GM12878 (cell line): ENCODE data around the gene ACSL1.

ENCODE experiments used
- CREM ChIP-seq: IDR thresholded peaks from 2 replicates; pipeline ENCODE4 v1.6.1; 2014; ENCODE audit warnings: antibody characterized with exemption, low read depth
- EP300 ChIP-seq, 2 experiments: fragments of 150-350 bp in 1 of 2; IDR thresholded peaks; 2 replicates each; pipeline ENCODE4 v1.6.1; 2011 to 2012; ENCODE audit warnings: low read depth in 2 of 2, low read length in 2 of 2, borderline replicate concordance in 1 of 2, improper control_type of control experiment in 1 of 2, inconsistent platforms in 1 of 2; ENCODE audit not compliant: control insufficient read depth in 1 of 2
- EZH2 ChIP-seq: IDR thresholded peaks from 2 replicates; pipeline ENCODE4 v1.6.1; 2012; ENCODE audit warnings: low read depth, mild to moderate bottlenecking, control low read depth, inconsistent platforms, low read length, borderline replicate concordance; ENCODE audit not compliant: control insufficient read depth
- JUNB ChIP-seq: IDR thresholded peaks from 2 replicates; pipeline ENCODE4 v1.6.1; 2016; ENCODE audit warnings: antibody characterized with exemption, mild to moderate bottlenecking
- SMAD1 ChIP-seq: fragments of 450-650 bp; IDR thresholded peaks from 2 replicates; pipeline ENCODE4 v1.6.1; 2018; ENCODE audit warnings: mild to moderate bottlenecking, low read depth; ENCODE audit not compliant: partially characterized antibody
- TAF1 ChIP-seq: IDR thresholded peaks from 2 replicates; pipeline ENCODE4 v1.6.1; 2011; ENCODE audit warnings: mild to moderate bottlenecking, low read depth, low read length, borderline replicate concordance
- TF ChIP-seq, protein P1 (sequence below), 3 experiments: IDR thresholded peaks in 2 of 3; conservative IDR thresholded peaks in 1 of 3; 2 replicates each; pipeline ENCODE4 v1.5.1; 2011; ENCODE audit warnings: low read depth in 3 of 3, low read length in 3 of 3, mild to moderate bottlenecking in 3 of 3, control low read depth in 2 of 3, moderate library complexity in 2 of 3, inconsistent platforms in 1 of 3, mixed read lengths in 1 of 3; ENCODE audit not compliant: control insufficient read depth in 2 of 3, insufficient read depth in 1 of 3; ENCODE audit errors: extremely low read depth in 1 of 3
- TF ChIP-seq, protein P2 (sequence below): IDR thresholded peaks from 2 replicates; pipeline ENCODE4 v1.6.1; 2011; ENCODE audit warnings: mild to moderate bottlenecking, low read depth, low read length, moderate library complexity; ENCODE audit not compliant: insufficient replicate concordance

DNA sequence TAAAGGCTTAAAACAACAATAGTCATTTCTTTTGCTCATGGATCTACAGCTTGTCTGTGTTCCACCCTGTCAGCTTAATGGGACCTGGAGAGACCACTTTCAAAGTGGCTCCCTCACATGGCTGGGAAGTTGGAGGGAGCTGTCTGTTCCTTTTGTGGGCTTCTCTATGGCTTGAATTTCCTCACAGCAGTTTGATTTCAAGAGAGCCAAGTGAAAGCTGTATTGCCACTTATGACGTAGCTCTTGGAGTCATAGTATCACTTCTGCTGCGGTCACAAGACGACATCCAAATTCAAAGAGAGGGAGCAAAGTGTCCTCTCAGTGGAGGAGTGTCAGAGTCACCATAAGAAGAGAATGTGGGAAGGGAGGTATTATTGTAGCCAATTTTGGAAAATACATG, 22.7 kb upstream of the ACSL1 start:
- no peak for TF ChIP-seq EZH2
- TF ChIP-seq TAF1, result no peak
- no peak for TF ChIP-seq SMAD1
- peak; percentile 93 for TF ChIP-seq CREM
- TF ChIP-seq JUNB, result peak; percentile 62
- TF ChIP-seq, protein P1, sequence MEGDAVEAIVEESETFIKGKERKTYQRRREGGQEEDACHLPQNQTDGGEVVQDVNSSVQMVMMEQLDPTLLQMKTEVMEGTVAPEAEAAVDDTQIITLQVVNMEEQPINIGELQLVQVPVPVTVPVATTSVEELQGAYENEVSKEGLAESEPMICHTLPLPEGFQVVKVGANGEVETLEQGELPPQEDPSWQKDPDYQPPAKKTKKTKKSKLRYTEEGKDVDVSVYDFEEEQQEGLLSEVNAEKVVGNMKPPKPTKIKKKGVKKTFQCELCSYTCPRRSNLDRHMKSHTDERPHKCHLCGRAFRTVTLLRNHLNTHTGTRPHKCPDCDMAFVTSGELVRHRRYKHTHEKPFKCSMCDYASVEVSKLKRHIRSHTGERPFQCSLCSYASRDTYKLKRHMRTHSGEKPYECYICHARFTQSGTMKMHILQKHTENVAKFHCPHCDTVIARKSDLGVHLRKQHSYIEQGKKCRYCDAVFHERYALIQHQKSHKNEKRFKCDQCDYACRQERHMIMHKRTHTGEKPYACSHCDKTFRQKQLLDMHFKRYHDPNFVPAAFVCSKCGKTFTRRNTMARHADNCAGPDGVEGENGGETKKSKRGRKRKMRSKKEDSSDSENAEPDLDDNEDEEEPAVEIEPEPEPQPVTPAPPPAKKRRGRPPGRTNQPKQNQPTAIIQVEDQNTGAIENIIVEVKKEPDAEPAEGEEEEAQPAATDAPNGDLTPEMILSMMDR (IDR thresholded peaks at IDR 0.05 in 2 of 3, conservative IDR thresholded peaks at IDR 0.05 in 1 of 3; ENCODE audit: control insufficient read depth in 2 of 3, extremely low read depth in 1 of 3, insufficient read depth in 1 of 3, low read depth in 3 of 3, low read length in 3 of 3), result no peak
- TF ChIP-seq, protein P2, sequence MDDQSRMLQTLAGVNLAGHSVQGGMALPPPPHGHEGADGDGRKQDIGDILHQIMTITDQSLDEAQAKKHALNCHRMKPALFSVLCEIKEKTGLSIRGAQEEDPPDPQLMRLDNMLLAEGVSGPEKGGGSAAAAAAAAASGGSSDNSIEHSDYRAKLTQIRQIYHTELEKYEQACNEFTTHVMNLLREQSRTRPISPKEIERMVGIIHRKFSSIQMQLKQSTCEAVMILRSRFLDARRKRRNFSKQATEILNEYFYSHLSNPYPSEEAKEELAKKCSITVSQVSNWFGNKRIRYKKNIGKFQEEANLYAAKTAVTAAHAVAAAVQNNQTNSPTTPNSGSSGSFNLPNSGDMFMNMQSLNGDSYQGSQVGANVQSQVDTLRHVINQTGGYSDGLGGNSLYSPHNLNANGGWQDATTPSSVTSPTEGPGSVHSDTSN, result no peak
- peak in 1 of 2 experiments; percentile 83; a peak in 2 of 4 replicates for TF ChIP-seq EP300 (IDR thresholded peaks at IDR 0.05; ENCODE audit: borderline replicate concordance in 1 of 2, control insufficient read depth in 1 of 2, low read depth in 2 of 2, low read length in 2 of 2)
